GM12801 (cell line): ENCODE results near the gene SLC25A34.

Source experiments
- CTCF ChIP-seq: IDR thresholded peaks from one replicate; pipeline ENCODE4 v1.5.1; 2011; ENCODE audit warnings: control low read depth; ENCODE audit not compliant: insufficient read length; ENCODE audit errors: extremely low read depth

Gene SLC25A34

GRCh38 chr1:15771836-15772515 lies 35.9 kb downstream of the SLC25A34 start:
- no peak for TF ChIP-seq CTCF

GRCh38 chr1:15775706-15776105 lies 39.6 kb downstream of the SLC25A34 start:
- TF ChIP-seq CTCF, result no peak

GRCh38 chr1:15777909-15778707 lies 42.0 kb downstream of the SLC25A34 start:
- TF ChIP-seq CTCF, result no peak

- TF ChIP-seq CTCF, result no peak
Measured at GRCh38 chr1:15785683-15786082, 49.6 kb downstream of the SLC25A34 start.

- TF ChIP-seq CTCF, result no peak
Measured at GRCh38 chr1:15786581-15786980, 50.5 kb downstream of the SLC25A34 start.

GRCh38 chr1:15788624-15789301 lies 52.7 kb downstream of the SLC25A34 start:
- no peak for TF ChIP-seq CTCF
